Astrocyte (in vitro differentiated cells and primary cell): ENCODE measurements around the gene EP300. TPM values are rescaled to one million over a fixed set of nuclear protein-coding genes. Genes with fewer than 3 reads are reported as not detected.

Source experiments
- DNase-seq: peaks from one replicate; pipeline ENCODE4 v3.0.0-alpha.2; 2010; ENCODE audit warnings: low read depth
- FAIRE-seq: peaks from 2 replicates; lab custom pipeline; 2011; peaks lifted over from hg19 to GRCh38; lab: Jason Lieb, UNC
- H2AFZ ChIP-seq: 2 replicates; pipeline ENCODE4 v1.6.0; 2012; ENCODE audit warnings: low read depth, low read length, inconsistent platforms
- H3K27ac ChIP-seq: 2 replicates; pipeline ENCODE4 v1.5.1; 2011; ENCODE audit warnings: low read depth, low read length, inconsistent platforms
- H3K27me3 ChIP-seq: 2 replicates; pipeline ENCODE4 v1.6.0; 2011; ENCODE audit warnings: low read length, inconsistent platforms; ENCODE audit not compliant: insufficient read depth
- H3K36me3 ChIP-seq: 2 replicates; pipeline ENCODE4 v1.5.1; 2011; ENCODE audit warnings: low read length, inconsistent platforms; ENCODE audit not compliant: insufficient read depth
- H3K4me1 ChIP-seq: 2 replicates; pipeline ENCODE4 v1.5.1; 2011; ENCODE audit warnings: low read length, inconsistent platforms; ENCODE audit not compliant: insufficient read depth
- H3K4me2 ChIP-seq: 2 replicates; pipeline ENCODE4 v1.6.0; 2012; ENCODE audit warnings: low read length, inconsistent platforms
- H3K4me3 ChIP-seq: 2 replicates; pipeline ENCODE4 v1.5.1; 2011; ENCODE audit warnings: low read depth, mild to moderate bottlenecking, low read length, inconsistent platforms; ENCODE audit not compliant: insufficient read depth
- H3K79me2 ChIP-seq: 2 replicates; pipeline ENCODE4 v1.6.0; 2012; ENCODE audit warnings: mild to moderate bottlenecking, low read length, inconsistent platforms; ENCODE audit not compliant: insufficient read depth
- H3K9ac ChIP-seq: 2 replicates; pipeline ENCODE4 v1.6.0; 2012; ENCODE audit warnings: mild to moderate bottlenecking, low read length, inconsistent platforms
- H3K9me3 ChIP-seq: 2 replicates; pipeline ENCODE4 v1.5.1; 2012; ENCODE audit warnings: low read depth, mild to moderate bottlenecking, low read length, inconsistent platforms; ENCODE audit not compliant: insufficient read depth
- H4K20me1 ChIP-seq: 2 replicates; pipeline ENCODE4 v1.6.0; 2012; ENCODE audit warnings: low read length, inconsistent platforms; ENCODE audit not compliant: insufficient read depth
- H3K27ac Mint-ChIP-seq: one replicate; pipeline ENCODE4 v1.8.0; 2021; ENCODE audit warnings: mild to moderate bottlenecking, mixed read lengths; ENCODE audit not compliant: unreplicated experiment
- H3K27me3 Mint-ChIP-seq: one replicate; pipeline ENCODE4 v1.8.0; 2021; ENCODE audit warnings: low read depth, mixed read lengths; ENCODE audit not compliant: unreplicated experiment
- H3K36me3 Mint-ChIP-seq: one replicate; pipeline ENCODE4 v1.8.0; 2021; ENCODE audit warnings: low read depth, mixed read lengths; ENCODE audit not compliant: unreplicated experiment
- H3K4me1 Mint-ChIP-seq: one replicate; pipeline ENCODE4 v1.8.0; 2021; ENCODE audit warnings: low read depth, mixed read lengths; ENCODE audit not compliant: unreplicated experiment
- H3K4me3 Mint-ChIP-seq: one replicate; pipeline ENCODE4 v1.8.0; 2021; ENCODE audit warnings: mild to moderate bottlenecking, moderate library complexity, mixed read lengths; ENCODE audit not compliant: unreplicated experiment
- H3K9me3 Mint-ChIP-seq: one replicate; pipeline ENCODE4 v1.8.0; 2021; ENCODE audit warnings: mild to moderate bottlenecking, mixed read lengths; ENCODE audit not compliant: unreplicated experiment
- EZH2 ChIP-seq: IDR thresholded peaks from 2 replicates; pipeline ENCODE4 v1.6.1; 2012; ENCODE audit warnings: mild to moderate bottlenecking, low read length, inconsistent platforms; ENCODE audit not compliant: insufficient read depth
- total RNA-seq: library from RNA; stranded (reverse); gene quantifications from 2 replicates; pipeline ENCODE4 v1.2.1, GENCODE V29; 2021
- TF ChIP-seq, protein P1 (sequence below): IDR thresholded peaks from 2 replicates; pipeline ENCODE4 v1.5.1; 2011; ENCODE audit warnings: low read depth, mild to moderate bottlenecking, inconsistent platforms, low read length, moderate library complexity; ENCODE audit not compliant: insufficient read depth

Gene EP300
- total RNA-seq, 1 donor from 2014 or later: 64.7 TPM

DNA sequence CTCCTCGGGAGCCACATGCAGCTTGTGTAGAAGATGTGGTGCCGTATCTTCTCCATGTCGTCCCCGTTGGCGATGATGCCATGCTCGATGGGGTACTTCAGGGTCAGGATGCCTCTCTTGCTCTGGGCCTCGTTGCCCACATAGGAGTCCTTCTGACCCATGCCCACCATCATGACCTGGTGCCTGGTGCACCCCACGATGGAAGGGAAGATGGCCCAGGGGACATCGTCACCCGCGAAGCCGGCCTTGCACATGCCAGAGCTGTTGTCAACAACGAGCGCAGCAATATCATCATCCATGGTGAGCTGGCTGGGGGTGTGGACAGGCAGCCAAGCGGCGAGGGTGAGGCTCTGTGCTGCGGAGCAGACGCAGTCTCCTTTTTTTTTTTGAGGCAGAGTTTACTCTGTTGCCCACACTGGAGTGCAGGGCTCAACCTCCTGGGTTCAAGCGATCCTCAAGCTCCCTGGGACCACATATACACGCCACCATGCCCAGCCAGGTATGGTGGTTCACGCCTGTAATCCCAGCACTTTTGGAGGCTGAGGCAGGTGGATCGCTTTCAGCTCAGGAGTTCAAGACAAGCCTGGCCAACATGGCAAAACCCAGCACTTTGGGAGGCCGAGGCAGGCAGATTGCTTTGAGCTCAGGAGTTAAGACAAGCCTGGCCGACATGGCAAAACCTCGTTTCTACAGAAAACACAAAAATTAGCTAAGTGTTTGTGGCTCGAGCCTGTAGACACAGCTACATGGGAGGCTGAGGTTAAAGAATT is 17.3 kb upstream of the EP300 start:
- Histone ChIP-seq H3K27me3 (no peaks in the 10 kb centered on the region), H3K9me3 (no peaks in the 10 kb centered on the region), H3K4me3 (no peak overlapping the region), H3K9ac (no peak overlapping the region), H4K20me1 (no peaks in the 10 kb centered on the region), H3K4me2 (no peak overlapping the region), H3K27ac (no peak overlapping the region), H2AFZ (no peak overlapping the region), H3K4me1 (no peaks in the 10 kb centered on the region), H3K79me2 (no peaks in the 10 kb centered on the region), H3K36me3 (no peaks in the 10 kb centered on the region)
- Mint-ChIP-seq H3K27ac (no peak overlapping the region), H3K9me3 (no peaks in the 10 kb centered on the region), H3K36me3 (no peaks in the 10 kb centered on the region), H3K4me1 (no peaks in the 10 kb centered on the region), H3K27me3 (peaks cover 8% of the 10 kb centered on the region), H3K4me3 (no peak overlapping the region)
- no peak for TF ChIP-seq EZH2
- TF ChIP-seq, protein P1, sequence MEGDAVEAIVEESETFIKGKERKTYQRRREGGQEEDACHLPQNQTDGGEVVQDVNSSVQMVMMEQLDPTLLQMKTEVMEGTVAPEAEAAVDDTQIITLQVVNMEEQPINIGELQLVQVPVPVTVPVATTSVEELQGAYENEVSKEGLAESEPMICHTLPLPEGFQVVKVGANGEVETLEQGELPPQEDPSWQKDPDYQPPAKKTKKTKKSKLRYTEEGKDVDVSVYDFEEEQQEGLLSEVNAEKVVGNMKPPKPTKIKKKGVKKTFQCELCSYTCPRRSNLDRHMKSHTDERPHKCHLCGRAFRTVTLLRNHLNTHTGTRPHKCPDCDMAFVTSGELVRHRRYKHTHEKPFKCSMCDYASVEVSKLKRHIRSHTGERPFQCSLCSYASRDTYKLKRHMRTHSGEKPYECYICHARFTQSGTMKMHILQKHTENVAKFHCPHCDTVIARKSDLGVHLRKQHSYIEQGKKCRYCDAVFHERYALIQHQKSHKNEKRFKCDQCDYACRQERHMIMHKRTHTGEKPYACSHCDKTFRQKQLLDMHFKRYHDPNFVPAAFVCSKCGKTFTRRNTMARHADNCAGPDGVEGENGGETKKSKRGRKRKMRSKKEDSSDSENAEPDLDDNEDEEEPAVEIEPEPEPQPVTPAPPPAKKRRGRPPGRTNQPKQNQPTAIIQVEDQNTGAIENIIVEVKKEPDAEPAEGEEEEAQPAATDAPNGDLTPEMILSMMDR: no peak
- FAIRE-seq: no peak
- DNase-seq: no peak

DNA sequence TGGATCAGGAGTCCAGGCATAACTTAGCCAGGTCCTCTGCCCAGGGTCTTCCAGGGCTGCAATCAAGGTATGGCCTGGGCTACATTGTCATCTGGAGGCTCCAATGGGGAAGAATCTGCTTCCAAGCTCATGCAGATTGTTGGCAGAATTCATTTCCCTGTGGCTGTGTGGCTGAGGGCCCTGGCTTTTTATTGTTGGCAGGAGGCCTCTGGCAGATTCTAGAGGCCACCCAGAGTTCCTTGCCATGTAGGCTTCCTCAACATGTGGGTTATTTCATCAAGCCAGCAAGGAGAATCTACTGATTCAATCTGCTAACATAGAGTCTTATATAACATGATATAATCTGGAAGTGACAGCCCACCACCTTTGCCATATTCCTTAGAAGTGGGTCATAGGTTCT is 16.4 kb upstream of the EP300 start:
- Histone ChIP-seq H2AFZ (no peak overlapping the region), H3K27ac (no peak overlapping the region), H3K9ac (no peak overlapping the region), H3K4me2 (no peak overlapping the region), H3K79me2 (no peaks in the 10 kb centered on the region), H3K36me3 (no peaks in the 10 kb centered on the region), H3K4me1 (no peaks in the 10 kb centered on the region), H3K4me3 (no peak overlapping the region), H3K9me3 (no peaks in the 10 kb centered on the region), H4K20me1 (no peaks in the 10 kb centered on the region), H3K27me3 (peaks cover 3% of the 10 kb centered on the region)
- H3K9me3 Mint-ChIP-seq: no peaks in the 10 kb centered on the region
- H3K4me1 Mint-ChIP-seq: no peaks in the 10 kb centered on the region
- no peak overlapping the region for H3K27ac Mint-ChIP-seq
- no peaks in the 10 kb centered on the region for H3K36me3 Mint-ChIP-seq
- no peak for DNase-seq
- no peak for FAIRE-seq
- peaks cover 8% of the 10 kb centered on the region for H3K27me3 Mint-ChIP-seq
- H3K4me3 Mint-ChIP-seq: no peak overlapping the region
- no peak for TF ChIP-seq EZH2
- TF ChIP-seq, protein P1: no peak

DNA sequence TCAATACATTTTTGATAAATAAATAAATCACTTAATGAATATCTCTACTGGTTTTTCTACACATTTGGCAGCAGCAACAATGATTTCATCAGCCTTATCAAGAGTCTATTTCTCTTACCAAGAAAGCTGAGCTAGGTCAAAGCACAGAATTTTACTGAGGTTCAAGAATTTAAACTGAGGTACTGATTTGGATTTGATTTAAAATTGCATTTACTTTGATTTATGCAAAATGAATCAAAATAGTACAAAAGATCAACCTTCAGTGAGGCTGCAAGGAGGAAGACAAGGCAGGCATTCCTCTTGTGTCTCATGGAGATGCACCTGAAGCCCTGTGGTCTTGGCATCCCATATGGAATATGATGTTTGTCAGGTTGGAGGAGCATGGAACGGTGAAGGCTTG is 15.5 kb upstream of the EP300 start:
- Histone ChIP-seq H3K9me3 (no peaks in the 10 kb centered on the region), H4K20me1 (no peaks in the 10 kb centered on the region), H2AFZ (no peak overlapping the region), H3K79me2 (no peaks in the 10 kb centered on the region), H3K36me3 (no peaks in the 10 kb centered on the region), H3K4me3 (no peak overlapping the region), H3K4me2 (no peak overlapping the region), H3K27me3 (peaks cover 7% of the 10 kb centered on the region), H3K4me1 (no peaks in the 10 kb centered on the region), H3K27ac (no peak overlapping the region), H3K9ac (no peak overlapping the region)
- H3K27ac Mint-ChIP-seq: no peak overlapping the region
- H3K4me3 Mint-ChIP-seq: no peak overlapping the region
- TF ChIP-seq EZH2: no peak
- TF ChIP-seq, protein P1: no peak
- FAIRE-seq (no peak), DNase-seq (no peak)
- no peaks in the 10 kb centered on the region for H3K9me3 Mint-ChIP-seq
- no peaks in the 10 kb centered on the region for H3K4me1 Mint-ChIP-seq
- no peaks in the 10 kb centered on the region for H3K36me3 Mint-ChIP-seq
- peaks cover 12% of the 10 kb centered on the region for H3K27me3 Mint-ChIP-seq
